Trophoblast cell (in vitro differentiated cells and primary cell): Measurements from ENCODE around the gene KIF4A.

Experiments used
- DNase-seq, 2 donors: peaks; one replicate each; pipeline ENCODE4 v3.0.0-alpha.2; 2016
- H2AFZ ChIP-seq: 2 replicates; pipeline ENCODE4 v1.6.1; 2013; ENCODE audit warnings: low read length, moderate library complexity, mild to moderate bottlenecking; ENCODE audit not compliant: insufficient read depth, poor library complexity
- H2AK5ac ChIP-seq: 2 replicates; pipeline ENCODE4 v1.6.1; 2013; ENCODE audit warnings: mild to moderate bottlenecking, low read length
- H2BK120ac ChIP-seq: 2 replicates; pipeline ENCODE4 v1.6.1; 2013; ENCODE audit warnings: low read length, mild to moderate bottlenecking, moderate library complexity; ENCODE audit not compliant: insufficient read depth, poor library complexity
- H2BK12ac ChIP-seq: 2 replicates; pipeline ENCODE4 v1.6.1; 2013; ENCODE audit warnings: mild to moderate bottlenecking, low read length, moderate library complexity
- H2BK5ac ChIP-seq: 2 replicates; pipeline ENCODE4 v1.6.1; 2013; ENCODE audit warnings: low read length, low read depth, moderate library complexity, mild to moderate bottlenecking; ENCODE audit not compliant: poor library complexity
- H3K14ac ChIP-seq: 2 replicates; pipeline ENCODE4 v1.6.1; 2013; ENCODE audit warnings: mild to moderate bottlenecking, low read length
- H3K18ac ChIP-seq: 2 replicates; pipeline ENCODE4 v1.6.1; 2013; ENCODE audit warnings: mild to moderate bottlenecking, low read length
- H3K23ac ChIP-seq: 2 replicates; pipeline ENCODE4 v1.6.1; 2013; ENCODE audit warnings: low read length
- H3K27ac ChIP-seq: 2 replicates; pipeline ENCODE4 v1.5.1; 2013; ENCODE audit warnings: low read depth, mild to moderate bottlenecking, inconsistent platforms, low read length, moderate library complexity
- H3K27me3 ChIP-seq: 2 replicates; pipeline ENCODE4 v1.6.1; 2013; ENCODE audit warnings: inconsistent platforms, mild to moderate bottlenecking, low read length, moderate library complexity; ENCODE audit not compliant: insufficient read depth
- H3K36me3 ChIP-seq, 2 experiments: 1 replicate in 1 of 2; 2 replicates in 1 of 2; pipeline ENCODE4 v1.6.1; 2013; ENCODE audit warnings: low read length in 2 of 2, mild to moderate bottlenecking in 2 of 2, moderate library complexity in 1 of 2; ENCODE audit not compliant: insufficient read depth in 2 of 2, control insufficient read depth in 1 of 2
- H3K4ac ChIP-seq: 2 replicates; pipeline ENCODE4 v1.6.1; 2013; ENCODE audit warnings: low read depth, mild to moderate bottlenecking, low read length, moderate library complexity
- H3K4me1 ChIP-seq, 2 experiments: 1 replicate in 1 of 2; 2 replicates in 1 of 2; pipeline ENCODE4 v1.6.1; 2013; ENCODE audit warnings: low read length in 2 of 2, mild to moderate bottlenecking in 2 of 2, moderate library complexity in 1 of 2; ENCODE audit not compliant: insufficient read depth in 2 of 2, control insufficient read depth in 1 of 2
- H3K4me2 ChIP-seq: 2 replicates; pipeline ENCODE4 v1.6.1; 2013; ENCODE audit warnings: inconsistent platforms, mild to moderate bottlenecking, low read length, moderate library complexity
- H3K4me3 ChIP-seq: 2 replicates; pipeline ENCODE4 v1.5.1; 2013; ENCODE audit warnings: mild to moderate bottlenecking, low read depth, low read length, inconsistent platforms
- H3K79me1 ChIP-seq: one replicate; pipeline ENCODE4 v1.6.1; 2013; ENCODE audit warnings: low read length
- H3K79me2 ChIP-seq: 2 replicates; pipeline ENCODE4 v1.6.1; 2013; ENCODE audit warnings: low read length, mild to moderate bottlenecking; ENCODE audit not compliant: control insufficient read depth, insufficient read depth, poor library complexity
- H3K9ac ChIP-seq: 2 replicates; pipeline ENCODE4 v1.6.1; 2013; ENCODE audit warnings: mild to moderate bottlenecking, low read length
- H3K9me3 ChIP-seq: 2 replicates; pipeline ENCODE4 v1.6.1; 2013; ENCODE audit warnings: low read depth, mild to moderate bottlenecking, control low read depth, inconsistent platforms, low read length; ENCODE audit not compliant: insufficient read depth
- H4K12ac ChIP-seq: 2 replicates; pipeline ENCODE4 v1.6.1; 2013; ENCODE audit warnings: low read depth, mild to moderate bottlenecking, low read length, moderate library complexity
- H4K8ac ChIP-seq: 2 replicates; pipeline ENCODE4 v1.6.1; 2013; ENCODE audit warnings: low read depth, mild to moderate bottlenecking, low read length, moderate library complexity
- H4K91ac ChIP-seq: one replicate; pipeline ENCODE4 v1.6.1; 2013; ENCODE audit warnings: low read depth, mild to moderate bottlenecking, low read length, moderate library complexity
- WGBS: extraction: QIAGEN DNeasy Blood & Tissue Kit; methylation state at CpG from one replicate; pipeline ENCODE4 v1.1.7; 2013; ENCODE audit warnings: missing lambda C conversion rate; ENCODE audit not compliant: insufficient read length, insufficient coverage; ENCODE audit errors: extremely low coverage; 5-methylcytosine and 5-hydroxymethylcytosine counted together

Gene KIF4A

DNA sequence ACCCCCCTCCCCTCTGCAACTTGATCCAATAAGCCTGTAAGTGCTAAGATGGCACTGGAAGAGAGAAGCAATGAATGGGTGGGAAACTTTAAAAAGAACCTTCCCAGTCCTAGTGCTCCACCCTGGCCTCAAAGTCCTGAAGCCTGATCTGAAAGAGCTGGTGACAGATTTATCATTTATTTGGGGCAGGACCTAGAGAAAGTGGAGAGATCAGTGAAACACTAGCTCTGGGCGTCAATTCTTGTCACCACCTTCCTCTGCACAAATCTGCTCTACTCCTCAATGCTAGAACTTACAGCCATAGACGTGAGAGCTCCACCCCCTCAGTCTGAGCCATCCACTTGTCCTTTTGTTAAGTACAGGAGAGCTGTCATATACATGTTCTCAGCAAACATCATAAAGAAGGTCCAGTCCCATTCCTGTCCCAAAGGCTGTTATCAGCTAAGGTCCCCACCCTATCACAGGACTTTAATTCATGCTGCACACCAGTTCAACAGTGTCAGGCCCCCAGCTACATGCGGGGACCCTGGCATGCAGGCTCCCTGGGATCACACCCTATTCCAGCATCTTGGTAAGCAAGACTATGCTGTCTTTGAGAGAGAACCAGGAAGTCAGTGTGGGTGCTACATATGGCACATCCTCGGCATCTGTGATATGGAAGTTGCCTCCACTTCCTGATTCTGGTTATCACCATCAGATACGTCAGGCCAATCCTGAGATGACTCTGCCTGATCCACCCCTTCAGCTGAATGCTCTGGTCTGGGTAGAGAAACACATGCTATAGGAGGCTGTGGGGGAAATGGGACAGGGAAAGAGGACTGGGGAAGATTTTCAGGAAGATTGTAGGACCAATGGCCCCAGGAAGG, 32.2 kb upstream of the KIF4A start:
- no CpG with 5 or more reads among the region's 5 CpGs for WGBS
- H2BK5ac ChIP-seq, result no peak overlapping the region
- H4K91ac ChIP-seq, result no peak overlapping the region
- H2AFZ ChIP-seq, result no peak overlapping the region
- H4K12ac ChIP-seq, result no peak overlapping the region
- no peak overlapping the region for H4K8ac ChIP-seq
- H2BK12ac ChIP-seq, result no peak overlapping the region
- H2AK5ac ChIP-seq, result no peak overlapping the region
- no peak overlapping the region for H3K4ac ChIP-seq
- H3K23ac ChIP-seq, result no peak overlapping the region
- H3K79me2 ChIP-seq, result no peaks in the 10 kb centered on the region
- H3K4me2 ChIP-seq, result no peak overlapping the region
- H3K4me1 ChIP-seq, result no peaks in the 10 kb centered on the region
- no peaks in the 10 kb centered on the region for H3K36me3 ChIP-seq
- no peaks in the 10 kb centered on the region for H3K9me3 ChIP-seq
- H3K18ac ChIP-seq, result no peak overlapping the region
- no peak overlapping the region for H3K27ac ChIP-seq
- no peak overlapping the region for H3K4me3 ChIP-seq
- H3K9ac ChIP-seq, result no peak overlapping the region
- no peaks in the 10 kb centered on the region for H3K79me1 ChIP-seq
- no peak overlapping the region for H3K14ac ChIP-seq
- no peaks in the 10 kb centered on the region for H3K27me3 ChIP-seq
- no peak for DNase-seq
- H2BK120ac ChIP-seq, result no peak overlapping the region

DNA sequence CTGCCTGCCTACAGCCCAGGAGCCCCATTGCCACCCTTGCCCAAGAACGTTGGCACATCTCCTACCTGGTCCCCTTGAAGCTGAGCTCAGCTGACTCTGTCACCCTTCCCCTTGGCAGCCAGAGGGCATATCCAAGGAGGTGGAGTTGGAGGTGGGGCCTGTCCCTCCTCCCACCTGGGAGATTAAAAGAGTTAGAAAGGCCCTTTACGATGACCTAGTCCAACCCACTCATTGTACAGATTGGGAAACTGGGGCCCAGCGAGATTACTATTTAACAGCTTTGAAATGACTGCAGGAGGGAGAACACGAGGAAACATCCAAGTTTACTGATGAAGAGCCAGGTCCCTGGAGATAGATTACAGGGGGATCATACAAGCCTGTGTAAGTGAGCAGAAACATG, 29.8 kb upstream of the KIF4A start, which contains the start of gene P2RY4:
Gene P2RY4 (minus strand): TSS at position 101 of the 400 bp plus-strand sequence. CDS start 580 bp downstream, outside the sequence.
- H3K27ac ChIP-seq, result no peak within 1 kb of the TSS
- H3K79me2 ChIP-seq, result no peaks in the 10 kb centered on the region
- no peaks in the 10 kb centered on the region for H3K79me1 ChIP-seq
- no CpG with 5 or more reads among the region's 4 CpGs for WGBS
- no peak within 1 kb of the TSS for H3K9ac ChIP-seq
- H4K91ac ChIP-seq, result no peak within 1 kb of the TSS
- H3K18ac ChIP-seq, result no peak within 1 kb of the TSS
- no peaks in the 10 kb centered on the region for H3K9me3 ChIP-seq
- no peaks in the 10 kb centered on the region for H3K36me3 ChIP-seq
- no peak within 1 kb of the TSS for H2BK120ac ChIP-seq
- H3K23ac ChIP-seq, result no peak within 1 kb of the TSS
- H3K27me3 ChIP-seq, result no peaks in the 10 kb centered on the region
- no peaks in the 10 kb centered on the region for H3K4me1 ChIP-seq
- no peak within 1 kb of the TSS for H2BK5ac ChIP-seq
- no peak within 1 kb of the TSS for H2AFZ ChIP-seq
- no peak within 1 kb of the TSS for H2AK5ac ChIP-seq
- no peak within 1 kb of the TSS for H3K14ac ChIP-seq
- H4K8ac ChIP-seq, result no peak within 1 kb of the TSS
- H2BK12ac ChIP-seq, result no peak within 1 kb of the TSS
- no peak for DNase-seq
- H3K4me2 ChIP-seq, result no peak within 1 kb of the TSS
- H4K12ac ChIP-seq, result no peak within 1 kb of the TSS
- H3K4me3 ChIP-seq, result no peak within 1 kb of the TSS
- no peak within 1 kb of the TSS for H3K4ac ChIP-seq

DNA sequence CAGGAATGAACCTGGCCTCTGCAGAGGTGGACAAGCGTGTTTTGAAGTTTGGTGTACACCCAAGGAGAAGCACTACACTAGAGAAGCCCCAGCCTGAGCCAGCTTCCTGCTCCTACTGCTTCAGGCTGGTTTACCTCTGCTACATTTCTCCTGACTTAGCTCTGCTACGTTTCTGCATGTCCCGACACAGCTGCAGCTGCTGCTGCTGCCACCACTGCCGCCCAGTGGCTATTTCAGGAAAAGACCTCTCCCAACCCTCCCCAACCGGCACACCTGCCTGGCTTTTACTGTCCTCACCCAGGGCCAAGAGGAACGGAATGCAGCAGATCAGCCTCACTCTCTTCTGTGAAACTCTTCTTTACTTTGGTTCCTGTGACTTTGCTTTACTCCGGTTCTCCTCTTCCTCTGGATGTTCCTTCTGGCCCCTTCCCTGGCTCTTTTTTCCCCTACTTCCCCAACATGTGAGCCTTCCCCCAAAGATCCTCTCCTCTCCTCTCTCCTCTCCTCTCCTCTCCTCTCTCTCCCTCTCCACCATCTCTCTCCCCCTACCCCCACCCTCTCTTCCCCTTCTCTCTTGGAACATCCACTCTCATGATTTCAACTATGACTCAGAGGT, 26.8 kb upstream of the KIF4A start:
- H3K4me2 ChIP-seq, result no peak overlapping the region
- H4K8ac ChIP-seq, result no peak overlapping the region
- no peak overlapping the region for H2AK5ac ChIP-seq
- no peak overlapping the region for H3K4ac ChIP-seq
- H2BK120ac ChIP-seq, result no peak overlapping the region
- no peaks in the 10 kb centered on the region for H3K27me3 ChIP-seq
- no peaks in the 10 kb centered on the region for H3K79me1 ChIP-seq
- H3K9me3 ChIP-seq, result no peaks in the 10 kb centered on the region
- peak; percentile 33 to 60 for DNase-seq
- no peak overlapping the region for H4K12ac ChIP-seq
- H3K27ac ChIP-seq, result no peak overlapping the region
- H3K4me3 ChIP-seq, result no peak overlapping the region
- H4K91ac ChIP-seq, result no peak overlapping the region
- no peak overlapping the region for H3K9ac ChIP-seq
- H2AFZ ChIP-seq, result no peak overlapping the region
- no peak overlapping the region for H3K18ac ChIP-seq
- no peak overlapping the region for H3K14ac ChIP-seq
- no peak overlapping the region for H2BK12ac ChIP-seq
- H3K23ac ChIP-seq, result no peak overlapping the region
- no peaks in the 10 kb centered on the region for H3K79me2 ChIP-seq
- H3K4me1 ChIP-seq, result no peaks in the 10 kb centered on the region
- no peak overlapping the region for H2BK5ac ChIP-seq
- no CpG with 5 or more reads among the region's 7 CpGs for WGBS
- H3K36me3 ChIP-seq, result no peaks in the 10 kb centered on the region

DNA sequence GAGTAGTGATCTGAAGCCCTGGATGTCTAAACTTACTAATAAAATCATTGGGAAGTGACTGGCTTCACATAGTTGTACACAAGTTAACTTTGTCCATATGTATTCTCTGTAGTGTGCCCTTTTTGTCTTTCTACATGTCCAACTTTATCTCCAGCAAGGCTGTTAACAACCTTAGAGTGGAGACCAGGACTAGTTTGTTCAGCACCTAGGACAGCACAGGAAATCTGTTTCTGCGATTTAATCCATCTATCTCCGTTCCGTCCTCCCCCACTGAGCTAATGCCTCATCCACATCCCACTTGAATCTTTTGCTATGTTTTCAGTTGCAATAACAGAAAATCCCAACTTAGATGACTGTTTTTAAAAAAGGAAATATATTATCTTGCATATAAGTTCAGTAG, 25.1 kb upstream of the KIF4A start:
- Histone ChIP-seq H3K9ac (no peak overlapping the region), H3K18ac (no peak overlapping the region), H4K91ac (no peak overlapping the region), H3K36me3 (no peaks in the 10 kb centered on the region), H3K79me1 (no peaks in the 10 kb centered on the region), H3K4me3 (no peak overlapping the region), H2BK5ac (no peak overlapping the region), H3K4me2 (no peak overlapping the region), H2AK5ac (no peak overlapping the region), H3K9me3 (no peaks in the 10 kb centered on the region), H3K4me1 (no peaks in the 10 kb centered on the region), H3K14ac (no peak overlapping the region), H2AFZ (no peak overlapping the region), H2BK12ac (no peak overlapping the region), H4K12ac (no peak overlapping the region), H3K27ac (no peak overlapping the region), H2BK120ac (no peak overlapping the region), H3K23ac (no peak overlapping the region), H3K79me2 (no peaks in the 10 kb centered on the region), H3K4ac (no peak overlapping the region), H3K27me3 (no peaks in the 10 kb centered on the region), H4K8ac (no peak overlapping the region)
- DNase-seq, result no peak
- WGBS, result no CpG with 5 or more reads among the region's 3 CpGs
